ENCODE results near the gene TCEA2. TPM values are rescaled to one million over a fixed set of nuclear protein-coding genes. Genes with fewer than 3 reads are reported as not detected.
A peak's percentile ranks its signal among the peaks of the same experiment; 100 is the strongest.

Gene TCEA2
- total RNA-seq, 2 donors from 2014 or later, result 64.3 to 110 TPM

DNA sequence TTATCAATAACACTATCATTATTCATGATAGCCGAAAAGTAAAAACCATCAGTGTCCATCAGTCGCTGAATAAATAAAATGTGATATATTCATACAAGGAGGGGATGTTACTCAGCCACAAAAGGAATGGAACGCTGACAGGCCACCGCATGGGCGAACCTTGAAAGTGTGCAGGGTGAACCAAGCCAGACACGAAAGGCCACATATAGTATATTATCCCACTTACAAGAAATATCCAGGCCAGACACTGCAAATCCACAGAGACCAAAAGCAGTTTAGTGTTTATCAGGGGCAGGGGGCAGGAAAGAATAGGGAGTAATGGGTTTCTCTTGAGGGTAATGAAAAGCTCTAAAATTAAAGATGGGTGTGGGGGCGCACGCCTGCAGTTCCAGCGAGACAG lies 19.2 kb upstream of the TCEA2 start:
- Histone ChIP-seq H3K36me3 (ENCODE audit: control insufficient read depth, insufficient read depth, low read length) (no peaks in the 10 kb centered on the region), H3K27ac (ENCODE audit: low read depth, low read length) (no peak overlapping the region), H3K4me1 (ENCODE audit: control insufficient read depth, insufficient read depth, low read length) (peaks cover 16% of the 10 kb centered on the region), H3K9ac (ENCODE audit: extremely low read depth, low read length, poor library complexity, severe bottlenecking) (no peak overlapping the region), H3K27me3 (ENCODE audit: control insufficient read depth, insufficient read depth, low read length, poor library complexity, severe bottlenecking) (peaks cover 58% of the 10 kb centered on the region), H3K4me3 (ENCODE audit: low read length) (no peak overlapping the region), H3K9me3 (ENCODE audit: control insufficient read depth, low read length) (no peaks in the 10 kb centered on the region)
- Mint-ChIP-seq H3K27ac (no peak overlapping the region), H3K27me3 (ENCODE audit: insufficient read depth) (peaks cover 57% of the 10 kb centered on the region), H3K36me3 (ENCODE audit: low read depth) (no peaks in the 10 kb centered on the region), H3K9me3 (no peaks in the 10 kb centered on the region), H3K4me3 (no peak overlapping the region), H3K4me1 (peaks cover 12% of the 10 kb centered on the region)
- 96% methylated on average over 9 of the region's 9 CpGs; no CpG with 5 or more reads in 1 of the 2 experiments for WGBS, 2 experiments (ENCODE audit: insufficient coverage in 1 of 2, insufficient read length in 1 of 2)
- TF ChIP-seq, protein P1, sequence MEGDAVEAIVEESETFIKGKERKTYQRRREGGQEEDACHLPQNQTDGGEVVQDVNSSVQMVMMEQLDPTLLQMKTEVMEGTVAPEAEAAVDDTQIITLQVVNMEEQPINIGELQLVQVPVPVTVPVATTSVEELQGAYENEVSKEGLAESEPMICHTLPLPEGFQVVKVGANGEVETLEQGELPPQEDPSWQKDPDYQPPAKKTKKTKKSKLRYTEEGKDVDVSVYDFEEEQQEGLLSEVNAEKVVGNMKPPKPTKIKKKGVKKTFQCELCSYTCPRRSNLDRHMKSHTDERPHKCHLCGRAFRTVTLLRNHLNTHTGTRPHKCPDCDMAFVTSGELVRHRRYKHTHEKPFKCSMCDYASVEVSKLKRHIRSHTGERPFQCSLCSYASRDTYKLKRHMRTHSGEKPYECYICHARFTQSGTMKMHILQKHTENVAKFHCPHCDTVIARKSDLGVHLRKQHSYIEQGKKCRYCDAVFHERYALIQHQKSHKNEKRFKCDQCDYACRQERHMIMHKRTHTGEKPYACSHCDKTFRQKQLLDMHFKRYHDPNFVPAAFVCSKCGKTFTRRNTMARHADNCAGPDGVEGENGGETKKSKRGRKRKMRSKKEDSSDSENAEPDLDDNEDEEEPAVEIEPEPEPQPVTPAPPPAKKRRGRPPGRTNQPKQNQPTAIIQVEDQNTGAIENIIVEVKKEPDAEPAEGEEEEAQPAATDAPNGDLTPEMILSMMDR (conservative IDR thresholded peaks at IDR 0.05), result no peak
- DNase-seq, result no peak

DNA sequence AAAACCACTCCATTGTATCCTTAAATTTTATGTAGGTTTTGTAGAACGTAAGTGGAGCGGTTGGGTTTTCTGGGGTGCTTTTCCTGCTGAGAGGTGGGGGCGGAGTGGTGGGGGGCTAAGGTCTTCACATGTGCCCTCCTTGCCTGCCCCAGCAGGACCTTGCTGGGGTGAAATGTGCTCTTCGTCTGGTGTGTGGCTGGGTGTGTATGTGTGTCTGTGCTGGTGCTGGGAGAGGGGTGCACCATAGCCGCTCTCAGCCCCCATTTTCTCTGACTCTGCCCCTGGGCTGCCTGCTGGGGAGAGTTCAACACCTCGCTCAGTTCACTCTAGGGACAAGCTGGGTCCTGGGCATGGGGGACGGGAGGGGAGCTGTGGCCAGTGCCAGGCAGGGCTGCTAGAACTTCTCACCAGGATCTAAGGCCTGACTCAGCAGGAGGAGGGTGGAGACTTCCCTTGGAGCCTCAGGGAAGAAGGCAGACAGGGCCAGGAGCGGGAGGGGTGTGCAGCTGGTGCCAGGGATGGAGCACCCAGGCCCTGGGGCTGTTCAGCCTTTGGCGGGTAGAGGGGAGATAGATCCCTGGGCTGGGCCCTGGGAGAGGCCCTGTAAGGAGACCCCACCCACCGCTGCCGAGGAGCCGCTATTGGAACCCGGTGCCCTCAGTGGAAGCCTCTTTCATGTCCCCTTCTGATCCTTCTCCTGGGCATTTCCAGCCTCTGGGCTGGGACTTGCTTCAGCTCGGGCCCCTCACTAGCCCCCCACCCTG lies 18.3 kb upstream of the TCEA2 start:
- TF ChIP-seq, protein P1 (conservative IDR thresholded peaks at IDR 0.05), result no peak
- peak; percentile 62 for DNase-seq
- H3K27ac ChIP-seq (ENCODE audit: low read depth, low read length), result no peak overlapping the region
- WGBS, 2 experiments (ENCODE audit: insufficient coverage in 1 of 2, insufficient read length in 1 of 2), result 86 to 88% methylated on average over 9 to 14 of the region's 14 CpGs
- H3K4me3 ChIP-seq (ENCODE audit: low read length), result no peak overlapping the region
- Mint-ChIP-seq H3K4me1 (peaks cover 12% of the 10 kb centered on the region), H3K36me3 (ENCODE audit: low read depth) (no peaks in the 10 kb centered on the region), H3K4me3 (no peak overlapping the region), H3K9me3 (no peaks in the 10 kb centered on the region), H3K27ac (no peak overlapping the region), H3K27me3 (ENCODE audit: insufficient read depth) (peaks cover 57% of the 10 kb centered on the region)
- no peak overlapping the region for H3K9ac ChIP-seq (ENCODE audit: extremely low read depth, low read length, poor library complexity, severe bottlenecking)
- peaks cover 13% of the 10 kb centered on the region for H3K4me1 ChIP-seq (ENCODE audit: control insufficient read depth, insufficient read depth, low read length)
- no peaks in the 10 kb centered on the region for H3K36me3 ChIP-seq (ENCODE audit: control insufficient read depth, insufficient read depth, low read length)
- no peaks in the 10 kb centered on the region for H3K9me3 ChIP-seq (ENCODE audit: control insufficient read depth, low read length)
- peaks cover 50% of the 10 kb centered on the region for H3K27me3 ChIP-seq (ENCODE audit: control insufficient read depth, insufficient read depth, low read length, poor library complexity, severe bottlenecking)

DNA sequence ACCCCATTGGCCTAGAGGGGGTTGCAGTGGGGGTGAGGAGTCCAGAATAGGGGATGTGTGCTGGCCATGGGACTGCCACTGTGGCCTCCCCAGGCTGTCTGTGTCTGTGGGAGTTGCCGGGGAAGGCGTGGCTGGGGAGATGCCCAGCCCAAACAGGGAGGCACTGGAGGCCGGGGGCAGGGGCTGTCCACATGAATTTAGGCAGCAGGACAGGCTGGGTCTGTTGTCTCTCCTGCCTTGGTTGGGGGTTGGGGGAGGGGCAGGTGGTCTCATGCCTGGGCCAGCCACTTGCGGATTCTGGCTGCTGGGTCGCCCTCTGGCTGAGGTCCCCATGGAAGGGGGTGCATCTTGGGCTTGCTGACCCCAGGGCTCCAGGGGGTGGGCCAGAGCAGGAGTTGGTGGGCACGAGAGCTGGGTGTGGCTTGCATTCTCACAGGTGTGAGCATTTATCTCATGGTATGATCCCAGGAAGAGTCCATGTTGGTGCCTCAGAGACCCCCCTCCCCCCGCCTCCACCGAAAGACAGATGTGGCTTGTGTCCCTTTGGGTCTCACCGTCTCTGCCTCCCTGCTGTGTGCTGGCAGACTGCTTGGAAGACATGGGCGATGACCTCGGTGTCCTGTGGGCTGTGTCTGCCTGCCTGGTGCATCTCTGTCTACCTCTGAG lies 17.5 kb upstream of the TCEA2 start:
- no peaks in the 10 kb centered on the region for H3K36me3 Mint-ChIP-seq (ENCODE audit: low read depth)
- no peak overlapping the region for H3K27ac ChIP-seq (ENCODE audit: low read depth, low read length)
- H3K9me3 ChIP-seq (ENCODE audit: control insufficient read depth, low read length), result no peaks in the 10 kb centered on the region
- H3K4me3 Mint-ChIP-seq, result no peak overlapping the region
- H3K4me3 ChIP-seq (ENCODE audit: low read length), result no peak overlapping the region
- peaks cover 12% of the 10 kb centered on the region for H3K4me1 Mint-ChIP-seq
- TF ChIP-seq, protein P1 (conservative IDR thresholded peaks at IDR 0.05), result no peak
- no peak overlapping the region for H3K9ac ChIP-seq (ENCODE audit: extremely low read depth, low read length, poor library complexity, severe bottlenecking)
- H3K36me3 ChIP-seq (ENCODE audit: control insufficient read depth, insufficient read depth, low read length), result no peaks in the 10 kb centered on the region
- peaks cover 41% of the 10 kb centered on the region for H3K27me3 ChIP-seq (ENCODE audit: control insufficient read depth, insufficient read depth, low read length, poor library complexity, severe bottlenecking)
- H3K9me3 Mint-ChIP-seq, result no peaks in the 10 kb centered on the region
- peak; percentile 72 for DNase-seq
- 74 to 85% methylated on average over 5 to 11 of the region's 11 CpGs for WGBS, 2 experiments (ENCODE audit: insufficient coverage in 1 of 2, insufficient read length in 1 of 2)
- H3K27ac Mint-ChIP-seq, result no peak overlapping the region
- H3K4me1 ChIP-seq (ENCODE audit: control insufficient read depth, insufficient read depth, low read length), result peaks cover 16% of the 10 kb centered on the region
- peaks cover 54% of the 10 kb centered on the region for H3K27me3 Mint-ChIP-seq (ENCODE audit: insufficient read depth)
